ENCODE data around the gene UNCX. TPM values are rescaled to one million over a fixed set of nuclear protein-coding genes. Genes with fewer than 3 reads are reported as not detected.

The UNCX gene
- total RNA-seq, 4 donors from 2014 or later, result not detected

GRCh38 chr7:1226186-1226901, 6.3 kb upstream of the UNCX start:
- DNase-seq (ENCODE audit: low spot score), result no peak
- no peak for ATAC-seq (ENCODE audit: low FRiP score)
- TF ChIP-seq, protein P1, sequence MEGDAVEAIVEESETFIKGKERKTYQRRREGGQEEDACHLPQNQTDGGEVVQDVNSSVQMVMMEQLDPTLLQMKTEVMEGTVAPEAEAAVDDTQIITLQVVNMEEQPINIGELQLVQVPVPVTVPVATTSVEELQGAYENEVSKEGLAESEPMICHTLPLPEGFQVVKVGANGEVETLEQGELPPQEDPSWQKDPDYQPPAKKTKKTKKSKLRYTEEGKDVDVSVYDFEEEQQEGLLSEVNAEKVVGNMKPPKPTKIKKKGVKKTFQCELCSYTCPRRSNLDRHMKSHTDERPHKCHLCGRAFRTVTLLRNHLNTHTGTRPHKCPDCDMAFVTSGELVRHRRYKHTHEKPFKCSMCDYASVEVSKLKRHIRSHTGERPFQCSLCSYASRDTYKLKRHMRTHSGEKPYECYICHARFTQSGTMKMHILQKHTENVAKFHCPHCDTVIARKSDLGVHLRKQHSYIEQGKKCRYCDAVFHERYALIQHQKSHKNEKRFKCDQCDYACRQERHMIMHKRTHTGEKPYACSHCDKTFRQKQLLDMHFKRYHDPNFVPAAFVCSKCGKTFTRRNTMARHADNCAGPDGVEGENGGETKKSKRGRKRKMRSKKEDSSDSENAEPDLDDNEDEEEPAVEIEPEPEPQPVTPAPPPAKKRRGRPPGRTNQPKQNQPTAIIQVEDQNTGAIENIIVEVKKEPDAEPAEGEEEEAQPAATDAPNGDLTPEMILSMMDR (IDR thresholded peaks at IDR 0.05), result no peak

DNA sequence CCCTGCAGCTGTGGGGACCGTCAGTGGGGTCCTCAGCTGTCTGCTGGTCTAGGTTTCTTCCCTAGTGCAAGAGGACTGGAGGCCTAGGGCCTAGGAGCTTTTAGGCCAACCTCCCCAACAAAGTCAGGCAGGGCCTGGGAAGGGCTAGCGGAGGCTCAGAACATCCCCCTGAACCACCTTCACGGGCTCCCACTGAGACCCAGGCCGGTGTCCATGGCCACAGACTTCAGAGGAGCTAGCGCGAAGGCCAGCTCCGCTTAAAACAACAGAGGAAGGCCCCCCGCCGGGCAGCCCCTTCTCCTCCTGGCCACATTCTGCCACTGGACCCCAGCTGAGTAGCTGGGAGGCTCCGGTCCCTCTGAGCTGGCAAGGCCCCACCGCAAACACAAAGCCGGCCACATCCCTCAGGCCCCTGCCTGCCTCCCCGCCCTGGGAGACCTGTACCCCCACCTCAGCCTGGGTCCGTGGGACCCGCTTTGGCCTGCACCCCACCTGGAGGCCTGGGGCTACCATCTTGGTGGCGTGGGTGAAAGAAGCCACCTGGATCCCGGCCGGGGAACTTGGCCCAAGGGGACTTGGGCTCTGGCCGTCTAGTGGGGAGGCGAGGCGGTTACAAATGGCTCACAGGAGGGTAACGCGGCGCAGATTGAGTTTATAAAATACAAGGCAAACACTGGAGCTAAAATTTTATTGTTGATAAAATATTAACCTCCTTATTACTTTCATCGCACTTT, 5.4 kb upstream of the UNCX start:
- TF ChIP-seq, protein P1 (IDR thresholded peaks at IDR 0.05), result no peak
- DNase-seq (ENCODE audit: low spot score) (no peak), ATAC-seq (ENCODE audit: low FRiP score) (no peak)

GRCh38 chr7:1227814-1228544, 4.7 kb upstream of the UNCX start:
- ATAC-seq (ENCODE audit: low FRiP score) (no peak), DNase-seq (ENCODE audit: low spot score) (no peak)
- TF ChIP-seq, protein P1 (IDR thresholded peaks at IDR 0.05), result no peak

- no peak for DNase-seq (ENCODE audit: low spot score)
- TF ChIP-seq, protein P1 (IDR thresholded peaks at IDR 0.05), result no peak
- no peak for ATAC-seq (ENCODE audit: low FRiP score)
Measured at GRCh38 chr7:1228545-1229201, 4.0 kb upstream of the UNCX start.

GRCh38 chr7:1229202-1229947, 3.3 kb upstream of the UNCX start:
- no peak for DNase-seq (ENCODE audit: low spot score)
- ATAC-seq (ENCODE audit: low FRiP score), result no peak
- TF ChIP-seq, protein P1 (IDR thresholded peaks at IDR 0.05), result no peak

- ATAC-seq (ENCODE audit: low FRiP score) (no peak), DNase-seq (ENCODE audit: low spot score) (no peak)
- TF ChIP-seq, protein P1 (IDR thresholded peaks at IDR 0.05), result no peak
Measured at GRCh38 chr7:1229956-1230355, 2.7 kb upstream of the UNCX start.

Measured in omental fat pad (tissue), 4 donors.